Measurements from ENCODE around the gene DEPDC5. TPM values are rescaled to one million over a fixed set of nuclear protein-coding genes. Genes with fewer than 3 reads are reported as not detected.

The DEPDC5 gene
- total RNA-seq, 1 experiment from 2014 or later: 28.1 TPM

DNA sequence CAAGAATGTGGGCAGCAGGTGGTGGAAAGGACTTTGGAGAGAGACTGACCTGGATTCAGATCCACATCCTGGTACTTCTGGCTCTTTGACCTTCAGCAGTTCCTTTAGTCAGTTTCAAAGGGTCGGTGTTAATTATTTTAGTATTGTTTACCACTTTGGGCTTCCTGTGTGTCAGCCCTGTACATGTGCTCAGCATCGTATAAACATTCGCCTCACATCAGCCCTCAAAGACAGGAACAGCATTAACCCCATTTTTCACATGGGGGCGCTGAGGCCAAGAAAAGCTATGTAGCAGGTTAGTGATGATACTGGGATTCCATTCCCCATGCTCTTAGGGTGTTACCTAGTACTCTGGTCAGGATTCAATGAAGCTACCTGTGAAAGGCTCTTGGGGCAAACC is 118.4 kb downstream of the DEPDC5 start:
- H4K20me1 ChIP-seq (ENCODE audit: insufficient read depth): no peaks in the 10 kb centered on the region
- DNase-seq: no peak

DNA sequence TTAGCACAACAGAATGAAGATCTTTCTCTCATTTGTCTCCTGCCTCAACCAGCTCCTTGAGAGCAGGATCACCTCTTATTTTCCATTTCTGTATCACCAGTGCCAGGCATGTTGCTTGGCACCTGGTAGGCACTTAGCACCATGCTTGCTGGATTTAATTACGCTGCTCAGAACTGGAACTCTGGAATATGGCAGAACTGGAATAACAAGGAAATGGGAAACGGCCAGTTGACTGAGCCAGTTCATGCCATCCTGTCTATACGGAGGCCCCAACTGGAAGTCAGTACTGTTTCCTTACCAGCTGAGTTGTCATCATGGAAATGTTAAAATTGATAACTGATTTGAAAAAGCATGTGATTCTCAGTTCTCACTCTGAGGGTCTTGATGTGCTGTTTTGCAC is 121.0 kb downstream of the DEPDC5 start:
- no peaks in the 10 kb centered on the region for H3K9me2 ChIP-seq (ENCODE audit: insufficient read depth)
- no peaks in the 10 kb centered on the region for H3K27me3 ChIP-seq (ENCODE audit: insufficient read depth, low read depth)
- H2AFZ ChIP-seq: no peak overlapping the region
- no peaks in the 10 kb centered on the region for H4K20me1 ChIP-seq (ENCODE audit: insufficient read depth)
- H3K9me3 ChIP-seq (ENCODE audit: insufficient read depth, low read depth): no peaks in the 10 kb centered on the region
- no peaks in the 10 kb centered on the region for H3K79me2 ChIP-seq (ENCODE audit: low read depth)
- CTCF ChIA-PET: no interaction called here
- H3K27ac ChIP-seq: no peak overlapping the region
- no peak overlapping the region for H3K4me3 ChIP-seq
- no peak for TF ChIP-seq EZH2 (IDR thresholded peaks at IDR 0.05; ENCODE audit: low read depth)
- TF ChIP-seq, protein P1, sequence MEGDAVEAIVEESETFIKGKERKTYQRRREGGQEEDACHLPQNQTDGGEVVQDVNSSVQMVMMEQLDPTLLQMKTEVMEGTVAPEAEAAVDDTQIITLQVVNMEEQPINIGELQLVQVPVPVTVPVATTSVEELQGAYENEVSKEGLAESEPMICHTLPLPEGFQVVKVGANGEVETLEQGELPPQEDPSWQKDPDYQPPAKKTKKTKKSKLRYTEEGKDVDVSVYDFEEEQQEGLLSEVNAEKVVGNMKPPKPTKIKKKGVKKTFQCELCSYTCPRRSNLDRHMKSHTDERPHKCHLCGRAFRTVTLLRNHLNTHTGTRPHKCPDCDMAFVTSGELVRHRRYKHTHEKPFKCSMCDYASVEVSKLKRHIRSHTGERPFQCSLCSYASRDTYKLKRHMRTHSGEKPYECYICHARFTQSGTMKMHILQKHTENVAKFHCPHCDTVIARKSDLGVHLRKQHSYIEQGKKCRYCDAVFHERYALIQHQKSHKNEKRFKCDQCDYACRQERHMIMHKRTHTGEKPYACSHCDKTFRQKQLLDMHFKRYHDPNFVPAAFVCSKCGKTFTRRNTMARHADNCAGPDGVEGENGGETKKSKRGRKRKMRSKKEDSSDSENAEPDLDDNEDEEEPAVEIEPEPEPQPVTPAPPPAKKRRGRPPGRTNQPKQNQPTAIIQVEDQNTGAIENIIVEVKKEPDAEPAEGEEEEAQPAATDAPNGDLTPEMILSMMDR (conservative IDR thresholded peaks at IDR 0.05): no peak
- no peaks in the 10 kb centered on the region for H3K36me3 ChIP-seq (ENCODE audit: low read depth)
- DNase-seq: no peak
- intact Hi-C loops (cut with micrococcal nuclease; ENCODE audit: unreplicated experiment): no loop called here
- 0 out of 2 replicates have a peak, but pooled peaks cover 16% of the 10 kb centered on the region for H3F3A ChIP-seq (ENCODE audit: insufficient read depth, low read depth)
- H3K4me2 ChIP-seq: no peak overlapping the region
- no peaks in the 10 kb centered on the region for H3K4me1 ChIP-seq (replicated peaks; ENCODE audit: insufficient read depth)
- no TSS peak for BruUV-seq (replicated peaks)
- POLR2A ChIA-PET (ENCODE audit: unreplicated experiment): no interaction called here

More for the DNA sequence above, 118.4 kb downstream of the DEPDC5 start:
- Histone ChIP-seq H3K9me3 (ENCODE audit: insufficient read depth, low read depth) (no peaks in the 10 kb centered on the region), H3K27ac (no peak overlapping the region), H3K27me3 (ENCODE audit: insufficient read depth, low read depth) (no peaks in the 10 kb centered on the region), H3F3A (ENCODE audit: insufficient read depth, low read depth) (peaks cover 18% of the 10 kb centered on the region), H3K4me1 (replicated peaks; ENCODE audit: insufficient read depth) (peaks cover 10% of the 10 kb centered on the region), H3K79me2 (ENCODE audit: low read depth) (no peaks in the 10 kb centered on the region), H3K9me2 (ENCODE audit: insufficient read depth) (no peaks in the 10 kb centered on the region), H3K36me3 (ENCODE audit: low read depth) (no peaks in the 10 kb centered on the region), H3K4me2 (no peak overlapping the region), H2AFZ (no peak overlapping the region), H3K4me3 (no peak overlapping the region)
- TF ChIP-seq, protein P1 (conservative IDR thresholded peaks at IDR 0.05): peak; percentile 32; the same call in 1 of the 2 replicates
- no peak for TF ChIP-seq EZH2 (IDR thresholded peaks at IDR 0.05; ENCODE audit: low read depth)
- POLR2A ChIA-PET (ENCODE audit: unreplicated experiment): no interaction called here
- no TSS peak for BruUV-seq (replicated peaks)
- intact Hi-C loops (cut with micrococcal nuclease; ENCODE audit: unreplicated experiment): no loop called here
- CTCF ChIA-PET: no interaction called here

DNA sequence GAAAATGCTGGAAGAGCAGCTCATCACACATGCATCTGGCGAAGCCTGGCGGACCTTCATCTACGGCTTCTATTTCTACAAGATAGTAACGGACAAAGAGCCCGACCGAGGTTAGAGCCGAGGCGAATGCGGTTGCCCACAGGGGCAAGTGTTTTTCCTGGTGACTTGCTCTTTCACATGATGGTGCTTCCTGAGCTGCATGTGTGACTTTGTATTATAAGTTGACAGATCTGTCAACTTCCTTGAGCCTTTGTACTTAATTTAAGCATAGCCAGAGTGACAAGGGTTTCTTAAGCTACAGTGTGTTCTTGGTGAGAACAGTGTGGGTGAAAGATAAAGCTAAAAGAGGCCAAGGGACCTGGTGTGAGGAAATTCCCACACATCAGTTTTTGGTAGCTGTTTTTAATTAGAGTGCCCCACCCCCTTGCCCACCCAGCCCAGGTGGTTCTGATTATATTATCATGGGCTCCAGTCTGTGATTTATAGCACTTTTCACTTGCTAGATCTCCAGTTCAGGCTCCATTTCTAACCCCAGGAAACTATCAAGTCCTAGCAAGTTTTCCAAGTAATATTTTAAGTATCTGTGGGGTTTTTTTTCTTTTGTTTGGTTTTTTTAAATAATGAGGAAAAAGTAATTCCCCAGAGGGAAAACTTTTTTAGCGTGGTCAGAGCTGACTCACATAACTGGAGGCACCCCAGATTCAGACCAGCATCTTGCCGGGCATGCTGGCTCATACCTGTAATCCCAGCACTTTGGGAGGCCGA is 122.5 kb downstream of the DEPDC5 start:
- H3K4me1 ChIP-seq (replicated peaks; ENCODE audit: insufficient read depth): no peaks in the 10 kb centered on the region
- no peaks in the 10 kb centered on the region for H3K9me3 ChIP-seq (ENCODE audit: insufficient read depth, low read depth)
- no peaks in the 10 kb centered on the region for H3K36me3 ChIP-seq (ENCODE audit: low read depth)
- ChIA-PET POLR2A (ENCODE audit: unreplicated experiment) (interaction anchor here (0.7 kb wide), 1 partner anchor 260 kb away, joined by 3 read pairs; no protein-coding TSS in a partner anchor), CTCF (no interaction called here)
- no peaks in the 10 kb centered on the region for H3K9me2 ChIP-seq (ENCODE audit: insufficient read depth)
- H3K27me3 ChIP-seq (ENCODE audit: insufficient read depth, low read depth): no peaks in the 10 kb centered on the region
- no TSS peak for BruUV-seq (replicated peaks)
- no peak overlapping the region for H3K4me2 ChIP-seq
- no peaks in the 10 kb centered on the region for H4K20me1 ChIP-seq (ENCODE audit: insufficient read depth)
- intact Hi-C loops (cut with micrococcal nuclease; ENCODE audit: unreplicated experiment): no loop called here
- H3F3A ChIP-seq (ENCODE audit: insufficient read depth, low read depth): 0 out of 2 replicates have a peak, but pooled peaks cover 6% of the 10 kb centered on the region
- H3K79me2 ChIP-seq (ENCODE audit: low read depth): no peaks in the 10 kb centered on the region
- no peak for DNase-seq
- H3K27ac ChIP-seq: no peak overlapping the region
- TF ChIP-seq EZH2 (IDR thresholded peaks at IDR 0.05; ENCODE audit: low read depth): no peak
- TF ChIP-seq, protein P1 (conservative IDR thresholded peaks at IDR 0.05): no peak
- no peak overlapping the region for H2AFZ ChIP-seq
- no peak overlapping the region for H3K4me3 ChIP-seq

All from PC-9 (cell line).